ENCODE results near the gene TNC.

TNC gene

DNA sequence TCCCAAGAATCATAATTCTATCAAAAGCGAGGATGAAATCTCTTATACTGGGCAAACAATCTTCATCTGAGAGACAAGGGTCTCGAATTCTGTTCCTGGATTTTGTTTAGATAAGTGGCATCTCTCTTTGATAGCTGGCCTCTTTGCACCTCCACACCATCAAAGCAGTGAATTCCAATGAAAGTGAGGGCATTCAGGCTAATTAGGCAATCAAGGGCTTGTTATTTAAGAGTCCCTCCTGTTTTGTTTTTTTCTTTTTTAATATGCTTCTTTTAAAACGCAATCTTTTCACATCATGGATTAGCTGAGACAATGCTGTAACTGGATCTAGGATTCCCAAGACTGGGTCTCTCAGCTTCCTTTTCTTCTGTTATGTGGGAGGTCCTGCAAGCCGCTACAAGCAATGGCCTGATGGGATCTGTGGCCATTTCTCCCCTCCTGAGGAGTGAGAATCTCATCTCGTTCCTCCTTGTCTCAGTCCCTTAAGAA is 67.9 kb downstream of the TNC start:
- H3K9me2 ChIP-seq (replicated peaks; ENCODE audit: insufficient read depth, low read length), result no peaks in the 10 kb centered on the region
- no peak for TF ChIP-seq EZH2 (optimal IDR thresholded peaks at IDR 0.05; ENCODE audit: low read depth, low read length)
- TF ChIP-seq EZH2phosphoT487 (IDR thresholded peaks at IDR 0.05; ENCODE audit: low read length), result no peak
- TF ChIP-seq, protein P1, sequence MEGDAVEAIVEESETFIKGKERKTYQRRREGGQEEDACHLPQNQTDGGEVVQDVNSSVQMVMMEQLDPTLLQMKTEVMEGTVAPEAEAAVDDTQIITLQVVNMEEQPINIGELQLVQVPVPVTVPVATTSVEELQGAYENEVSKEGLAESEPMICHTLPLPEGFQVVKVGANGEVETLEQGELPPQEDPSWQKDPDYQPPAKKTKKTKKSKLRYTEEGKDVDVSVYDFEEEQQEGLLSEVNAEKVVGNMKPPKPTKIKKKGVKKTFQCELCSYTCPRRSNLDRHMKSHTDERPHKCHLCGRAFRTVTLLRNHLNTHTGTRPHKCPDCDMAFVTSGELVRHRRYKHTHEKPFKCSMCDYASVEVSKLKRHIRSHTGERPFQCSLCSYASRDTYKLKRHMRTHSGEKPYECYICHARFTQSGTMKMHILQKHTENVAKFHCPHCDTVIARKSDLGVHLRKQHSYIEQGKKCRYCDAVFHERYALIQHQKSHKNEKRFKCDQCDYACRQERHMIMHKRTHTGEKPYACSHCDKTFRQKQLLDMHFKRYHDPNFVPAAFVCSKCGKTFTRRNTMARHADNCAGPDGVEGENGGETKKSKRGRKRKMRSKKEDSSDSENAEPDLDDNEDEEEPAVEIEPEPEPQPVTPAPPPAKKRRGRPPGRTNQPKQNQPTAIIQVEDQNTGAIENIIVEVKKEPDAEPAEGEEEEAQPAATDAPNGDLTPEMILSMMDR (IDR thresholded peaks at IDR 0.05; ENCODE audit: low read length), result no peak
- no peaks in the 10 kb centered on the region for H4K20me1 ChIP-seq (ENCODE audit: insufficient read depth, low read length)
- H3K9ac ChIP-seq (ENCODE audit: low read length), result no peak overlapping the region
- no peak overlapping the region for H3K4me2 ChIP-seq (ENCODE audit: low read depth, low read length)
- H3K9me3 ChIP-seq (replicated peaks; ENCODE audit: insufficient read depth, low read length), result no peaks in the 10 kb centered on the region
- no peak for DNase-seq
- H3K79me2 ChIP-seq (ENCODE audit: low read length), result no peaks in the 10 kb centered on the region
- H3K4me1 ChIP-seq (ENCODE audit: low read length), result no peaks in the 10 kb centered on the region
- H3K27me3 ChIP-seq (replicated peaks; ENCODE audit: insufficient read depth, low read length), result no peaks in the 10 kb centered on the region
- H2AFZ ChIP-seq (ENCODE audit: low read length), result no peak overlapping the region
- no peak overlapping the region for H3K27ac ChIP-seq (ENCODE audit: low read length)
- H3F3A ChIP-seq (ENCODE audit: insufficient read depth, low read length), result no peaks in the 10 kb centered on the region
- H3K4me3 ChIP-seq (ENCODE audit: low read length), result no peak overlapping the region
- no peaks in the 10 kb centered on the region for H3K36me3 ChIP-seq (replicated peaks; ENCODE audit: insufficient read depth, low read length)

- Histone ChIP-seq H4K20me1 (ENCODE audit: insufficient read depth, low read length) (no peaks in the 10 kb centered on the region), H3K4me2 (ENCODE audit: low read depth, low read length) (no peak overlapping the region), H3K9me2 (replicated peaks; ENCODE audit: insufficient read depth, low read length) (no peaks in the 10 kb centered on the region), H3K27ac (ENCODE audit: low read length) (no peak overlapping the region), H3K9ac (ENCODE audit: low read length) (no peak overlapping the region), H3K4me3 (ENCODE audit: low read length) (no peak overlapping the region), H3K9me3 (replicated peaks; ENCODE audit: insufficient read depth, low read length) (no peaks in the 10 kb centered on the region), H3K4me1 (ENCODE audit: low read length) (0 out of 2 replicates have a peak, but pooled peaks cover 11% of the 10 kb centered on the region), H3K79me2 (ENCODE audit: low read length) (no peaks in the 10 kb centered on the region), H3K27me3 (replicated peaks; ENCODE audit: insufficient read depth, low read length) (no peaks in the 10 kb centered on the region), H3F3A (ENCODE audit: insufficient read depth, low read length) (no peaks in the 10 kb centered on the region), H2AFZ (ENCODE audit: low read length) (no peak overlapping the region), H3K36me3 (replicated peaks; ENCODE audit: insufficient read depth, low read length) (no peaks in the 10 kb centered on the region)
- no peak for DNase-seq
- TF ChIP-seq, protein P1 (IDR thresholded peaks at IDR 0.05; ENCODE audit: low read length), result no peak
- TF ChIP-seq EZH2 (optimal IDR thresholded peaks at IDR 0.05; ENCODE audit: low read depth, low read length) (no peak), EZH2phosphoT487 (IDR thresholded peaks at IDR 0.05; ENCODE audit: low read length) (no peak)
Observed at GRCh38 chr9:115046824-115047223, 71.1 kb downstream of the TNC start.

DNA sequence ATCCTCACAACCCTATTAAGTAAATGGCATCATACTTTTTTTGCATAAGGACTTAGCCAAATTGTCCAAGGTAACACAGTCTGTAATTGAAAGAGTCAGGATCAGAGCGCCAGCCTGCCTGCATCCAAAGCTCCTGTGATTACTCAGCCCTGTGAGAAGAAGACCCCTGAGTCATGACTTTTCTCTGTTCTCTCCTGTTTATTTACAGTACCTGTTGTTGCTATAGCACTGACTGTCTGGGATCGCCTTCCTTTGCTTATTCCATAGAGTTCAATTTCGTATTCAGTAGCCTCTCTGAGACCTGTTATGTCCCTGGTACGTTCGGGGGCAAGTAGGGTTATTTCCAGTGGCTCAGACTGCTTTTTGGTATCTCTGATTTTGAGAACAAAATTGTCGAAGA is 71.8 kb downstream of the TNC start:
- no peaks in the 10 kb centered on the region for H3K27me3 ChIP-seq (replicated peaks; ENCODE audit: insufficient read depth, low read length)
- no peak overlapping the region for H3K4me3 ChIP-seq (ENCODE audit: low read length)
- no peaks in the 10 kb centered on the region for H3K36me3 ChIP-seq (replicated peaks; ENCODE audit: insufficient read depth, low read length)
- H3K9ac ChIP-seq (ENCODE audit: low read length), result no peak overlapping the region
- H3K4me1 ChIP-seq (ENCODE audit: low read length), result 0 out of 2 replicates have a peak, but pooled peaks cover 11% of the 10 kb centered on the region
- no peaks in the 10 kb centered on the region for H3K9me3 ChIP-seq (replicated peaks; ENCODE audit: insufficient read depth, low read length)
- no peak overlapping the region for H2AFZ ChIP-seq (ENCODE audit: low read length)
- no peaks in the 10 kb centered on the region for H3K9me2 ChIP-seq (replicated peaks; ENCODE audit: insufficient read depth, low read length)
- no peak overlapping the region for H3K27ac ChIP-seq (ENCODE audit: low read length)
- no peak for DNase-seq
- no peak overlapping the region for H3K4me2 ChIP-seq (ENCODE audit: low read depth, low read length)
- no peaks in the 10 kb centered on the region for H3F3A ChIP-seq (ENCODE audit: insufficient read depth, low read length)
- H4K20me1 ChIP-seq (ENCODE audit: insufficient read depth, low read length), result no peaks in the 10 kb centered on the region
- H3K79me2 ChIP-seq (ENCODE audit: low read length), result no peaks in the 10 kb centered on the region
- no peak for TF ChIP-seq EZH2 (optimal IDR thresholded peaks at IDR 0.05; ENCODE audit: low read depth, low read length)
- no peak for TF ChIP-seq EZH2phosphoT487 (IDR thresholded peaks at IDR 0.05; ENCODE audit: low read length)
- TF ChIP-seq, protein P1 (IDR thresholded peaks at IDR 0.05; ENCODE audit: low read length), result no peak
